GM19395 (cell line): ENCODE measurements around the gene CNIH2.
A peak's percentile ranks its signal among the peaks of the same experiment; 100 is the strongest.
"Not testable (repeated sequence)": the region's sequence is repeated elsewhere in the genome, so short reads cannot be mapped to it uniquely, and the experiment has no call there.

ENCODE experiments used
- ATAC-seq: cut with Tn5 transposase; IDR thresholded peaks from one replicate; pipeline ENCODE4 v1.9.1; 2021; ENCODE audit warnings: mild to moderate bottlenecking, moderate library complexity; ENCODE audit not compliant: unreplicated experiment

CNIH2 gene

DNA sequence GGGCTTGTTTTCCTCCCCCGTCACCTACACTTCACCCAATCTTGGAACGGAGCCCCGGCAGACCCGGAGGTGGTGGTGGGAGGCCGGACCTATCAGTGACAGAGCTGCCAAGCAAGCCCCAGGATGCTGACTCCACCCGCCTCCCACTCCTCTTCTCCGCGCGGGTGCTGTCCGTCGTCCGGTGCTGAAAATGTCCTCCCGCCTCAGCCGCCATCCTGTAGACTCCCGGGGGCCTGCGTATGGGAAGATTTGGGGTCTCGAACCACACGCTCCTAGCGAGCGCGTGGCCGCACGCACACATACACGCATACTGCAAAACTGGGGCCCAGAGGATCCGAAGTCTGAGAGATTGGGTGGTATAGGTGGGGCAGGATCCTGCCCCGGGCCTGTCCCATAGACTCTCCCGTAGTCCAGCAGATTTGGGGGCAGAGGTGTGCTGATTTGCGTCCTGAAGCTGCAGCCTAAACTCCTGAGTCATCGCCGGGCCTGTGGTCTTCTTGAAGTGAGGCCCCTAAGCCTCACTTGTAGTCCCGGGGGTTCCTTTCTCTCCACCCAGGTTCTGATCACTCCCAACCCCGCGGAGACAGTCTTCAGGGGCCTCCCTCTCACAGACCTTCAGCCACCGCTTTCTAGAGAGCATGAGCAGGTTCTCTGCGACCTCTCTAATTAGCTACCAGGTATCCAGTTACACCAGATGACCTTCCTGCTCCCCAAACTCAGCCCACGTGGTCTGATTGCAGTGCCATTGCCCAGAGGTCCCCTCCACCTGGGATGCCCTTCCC, 11.8 kb downstream of the CNIH2 start:
- peak; percentile 59 for ATAC-seq

DNA sequence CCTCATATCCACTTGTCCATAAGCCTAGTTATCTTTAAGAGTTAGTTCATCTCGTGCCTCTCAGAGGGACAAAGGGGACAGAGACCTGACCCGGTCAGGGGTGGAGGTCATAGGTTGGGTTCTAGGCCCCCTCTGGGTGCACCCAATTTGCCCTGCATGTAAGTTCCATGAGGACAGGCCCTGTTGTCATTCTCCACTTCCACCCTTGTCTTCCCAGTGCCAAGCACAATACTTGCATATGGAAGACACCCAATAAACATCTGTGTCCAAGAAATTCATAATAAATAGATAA, 12.3 kb downstream of the CNIH2 start:
- no peak for ATAC-seq

DNA sequence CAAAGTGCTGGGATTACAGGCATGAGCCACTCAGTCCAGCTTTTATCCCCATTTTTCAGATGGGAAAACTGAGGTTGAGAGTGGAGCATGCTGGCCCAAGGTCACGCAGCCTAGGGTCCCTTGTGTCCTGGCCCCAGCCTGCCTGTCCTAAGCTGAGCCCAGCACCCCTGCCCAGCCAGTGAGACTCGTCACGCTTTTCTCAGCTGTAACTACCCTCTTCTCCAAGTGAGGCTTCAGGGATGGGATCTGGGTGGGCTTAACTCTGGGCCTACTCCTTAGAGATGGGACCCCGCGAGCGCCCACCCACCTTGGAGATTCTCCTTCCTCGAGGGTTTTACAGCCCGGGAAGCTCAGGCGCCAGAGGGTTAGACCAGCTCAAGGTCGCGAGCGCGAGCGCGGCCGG, 13.3 kb downstream of the CNIH2 start:
- no peak for ATAC-seq

DNA sequence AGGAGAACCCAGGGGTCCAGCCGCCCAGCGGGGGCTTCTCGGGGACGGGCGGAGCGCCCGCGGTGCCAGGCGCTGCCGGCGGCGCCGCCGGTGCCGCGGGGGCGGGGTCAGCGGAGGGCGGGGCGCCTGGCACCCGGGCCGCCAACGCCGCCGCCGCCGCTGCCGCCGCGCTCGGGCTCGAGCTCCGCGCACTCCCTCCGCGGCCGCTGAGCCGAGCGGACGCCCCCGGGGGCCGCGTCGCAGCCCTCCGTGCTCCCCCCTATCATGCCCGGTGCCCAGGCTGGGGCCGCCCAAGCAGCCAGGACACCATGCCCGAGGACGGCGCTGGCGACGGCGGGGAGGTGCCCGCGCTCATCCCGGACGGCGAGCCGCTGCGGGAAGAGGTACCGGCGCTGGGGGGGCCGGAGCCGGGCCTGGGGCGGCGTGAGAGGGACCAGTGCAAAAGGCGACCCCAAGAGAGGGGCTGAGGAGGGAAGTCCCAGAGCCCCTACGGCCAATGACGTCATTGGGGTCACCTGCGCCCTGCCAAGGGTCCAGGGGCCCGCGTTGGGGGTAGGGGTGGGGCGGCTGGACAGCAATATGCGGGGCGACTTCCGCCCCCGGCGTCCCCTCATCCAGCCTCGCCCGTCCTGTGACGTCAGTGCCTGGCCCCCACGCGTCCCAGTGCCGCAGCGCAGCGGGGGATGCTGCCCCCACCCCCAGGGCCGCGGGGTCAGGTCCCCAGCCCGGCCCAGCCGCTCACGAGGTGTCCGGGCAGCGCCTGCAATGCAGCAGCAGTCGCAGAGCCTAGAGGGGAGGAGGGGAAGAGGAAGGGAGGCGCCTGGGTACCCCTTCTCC, 13.9 kb downstream of the CNIH2 start, which contains the start of gene TMEM151A:
Gene TMEM151A, plus strand, starts transcription at position 189 of the 837 bp plus-strand sequence. Its CDS starts 120 bp downstream, at position 309.
- ATAC-seq = no peak

DNA sequence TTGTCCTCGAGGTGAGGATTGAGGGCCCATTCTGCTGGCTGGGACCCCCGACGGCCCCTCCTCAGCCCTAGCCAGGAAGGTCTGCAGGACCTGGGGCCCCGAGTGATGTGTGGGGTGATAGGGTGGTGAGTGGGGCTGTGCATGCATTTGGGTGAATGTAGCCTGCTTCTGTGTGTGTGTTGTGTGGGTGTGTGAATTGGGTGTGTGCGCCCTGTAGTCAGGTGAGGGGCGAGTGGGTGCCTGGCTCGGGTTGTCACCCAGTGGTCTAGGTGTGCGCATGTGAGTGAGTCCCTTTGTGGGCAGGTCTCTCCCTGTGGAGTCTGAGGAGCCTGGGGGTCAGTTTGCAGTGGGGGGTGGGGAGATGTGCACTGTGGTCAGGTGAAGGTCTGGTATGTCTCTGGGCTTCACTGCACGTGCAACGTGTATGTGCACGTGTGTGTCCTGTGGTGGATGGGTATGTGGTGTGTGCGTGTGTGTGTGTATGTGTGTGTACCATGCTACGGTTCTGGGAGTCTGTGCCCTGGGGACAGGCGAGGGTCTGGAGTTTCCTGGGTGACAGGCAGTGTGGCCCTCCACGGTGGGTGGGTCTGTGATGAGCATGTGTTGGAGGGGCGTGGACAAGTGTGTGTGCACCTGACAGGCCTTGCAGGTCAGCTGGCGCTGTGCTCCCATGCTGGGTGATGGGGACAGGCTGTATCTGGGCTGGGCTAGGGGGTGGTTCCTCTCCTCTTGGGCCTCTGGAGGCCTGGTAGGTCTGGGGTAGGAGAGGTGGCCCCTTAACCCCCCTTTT, 14.8 kb downstream of the CNIH2 start:
- no peak for ATAC-seq

DNA sequence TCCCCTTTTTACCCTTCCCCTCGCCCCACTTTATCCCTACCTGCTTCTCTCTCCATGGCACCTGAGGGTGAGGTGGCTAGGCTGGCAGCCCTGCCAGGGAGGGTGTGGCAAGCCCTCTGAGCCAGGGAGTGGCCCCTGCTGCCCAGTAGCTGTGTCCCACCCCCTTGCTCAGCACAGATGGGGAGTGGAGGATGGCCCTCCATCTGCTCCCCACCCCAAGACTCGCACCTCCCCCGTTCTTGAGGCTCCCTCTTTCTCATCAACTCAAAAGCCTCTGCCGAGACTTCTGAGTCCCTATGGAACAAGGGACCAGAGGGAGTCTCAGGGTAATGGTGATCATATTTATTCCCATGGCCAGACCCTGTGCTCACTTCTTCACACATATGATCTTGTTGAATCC, 15.4 kb downstream of the CNIH2 start:
- ATAC-seq = no peak

DNA sequence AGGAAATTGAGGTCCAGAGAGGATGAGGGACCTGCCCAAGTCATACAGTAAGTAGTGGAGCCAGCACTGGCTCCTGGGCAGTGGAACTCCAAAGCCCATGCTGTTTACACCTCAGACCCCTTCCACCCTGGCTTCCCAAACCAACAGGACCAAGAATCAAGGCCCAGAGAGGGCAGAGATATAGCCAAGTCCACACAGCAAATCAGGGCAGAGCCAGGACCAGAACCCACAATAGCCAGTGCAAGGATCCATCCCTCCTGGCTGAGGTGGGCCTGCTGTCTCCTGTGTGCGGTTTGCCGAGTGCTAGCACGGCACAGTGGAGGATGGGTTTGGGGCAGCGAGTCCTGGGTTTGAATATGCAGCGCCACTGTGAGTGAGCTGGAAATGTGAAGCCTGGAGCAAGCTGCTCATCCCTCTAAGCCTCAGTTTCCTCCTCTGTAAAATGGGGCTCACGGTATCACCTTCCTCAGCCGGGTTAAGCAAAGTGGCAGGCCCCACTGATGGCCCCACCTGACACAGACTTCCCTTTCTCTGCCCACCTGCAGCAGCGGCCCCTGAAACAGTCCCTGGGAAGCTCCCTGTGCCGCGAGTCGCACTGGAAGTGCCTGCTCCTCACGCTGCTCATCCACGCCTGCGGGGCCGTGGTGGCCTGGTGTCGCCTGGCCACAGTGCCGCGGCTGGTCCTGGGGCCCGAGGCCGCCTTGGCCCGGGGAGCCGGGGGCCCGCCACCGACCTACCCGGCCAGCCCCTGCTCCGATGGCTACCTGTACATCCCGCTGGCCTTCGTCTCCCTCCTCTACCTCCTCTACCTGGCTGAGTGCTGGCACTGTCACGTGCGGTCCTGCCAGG, 16.0 kb downstream of the CNIH2 start:
- no peak for ATAC-seq

DNA sequence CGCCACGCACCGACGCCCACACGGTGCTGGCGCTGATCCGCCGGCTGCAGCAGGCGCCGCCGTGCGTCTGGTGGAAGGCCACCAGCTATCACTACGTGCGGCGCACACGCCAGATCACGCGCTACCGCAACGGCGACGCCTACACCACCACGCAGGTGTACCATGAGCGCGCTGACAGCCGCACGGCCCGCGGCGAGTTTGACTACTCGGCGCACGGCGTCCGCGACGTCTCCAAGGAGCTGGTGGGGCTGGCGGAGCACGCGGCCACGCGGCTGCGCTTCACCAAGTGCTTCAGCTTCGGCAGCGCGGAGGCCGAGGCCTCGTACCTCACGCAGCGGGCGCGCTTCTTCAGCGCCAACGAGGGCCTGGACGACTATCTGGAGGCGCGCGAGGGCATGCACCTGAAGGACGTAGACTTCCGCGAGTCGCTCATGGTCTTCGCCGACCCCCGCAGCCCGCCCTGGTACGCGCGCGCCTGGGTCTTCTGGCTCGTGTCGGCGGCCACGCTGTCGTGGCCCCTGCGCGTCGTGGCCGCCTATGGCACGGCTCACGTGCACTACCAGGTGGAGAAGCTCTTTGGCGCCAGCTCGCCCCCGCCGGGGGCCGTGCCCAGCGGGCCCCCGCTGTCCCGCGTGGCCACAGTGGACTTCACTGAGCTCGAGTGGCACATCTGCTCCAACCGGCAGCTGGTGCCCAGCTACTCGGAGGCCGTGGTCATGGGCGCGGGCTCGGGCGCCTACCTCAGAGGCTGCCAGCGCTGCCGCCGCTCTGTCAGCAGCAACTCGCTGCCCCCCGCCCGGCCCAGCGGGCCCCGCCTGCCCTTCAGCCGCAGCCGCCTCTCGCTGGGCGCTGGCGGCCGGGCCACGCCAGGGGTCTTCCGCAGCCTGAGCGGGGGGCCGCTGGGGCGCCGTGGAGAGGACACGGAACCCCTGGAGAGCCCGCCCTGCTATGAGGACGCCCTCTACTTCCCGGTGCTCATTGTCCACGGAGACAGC, 16.9 kb downstream of the CNIH2 start:
- ATAC-seq = no peak

DNA sequence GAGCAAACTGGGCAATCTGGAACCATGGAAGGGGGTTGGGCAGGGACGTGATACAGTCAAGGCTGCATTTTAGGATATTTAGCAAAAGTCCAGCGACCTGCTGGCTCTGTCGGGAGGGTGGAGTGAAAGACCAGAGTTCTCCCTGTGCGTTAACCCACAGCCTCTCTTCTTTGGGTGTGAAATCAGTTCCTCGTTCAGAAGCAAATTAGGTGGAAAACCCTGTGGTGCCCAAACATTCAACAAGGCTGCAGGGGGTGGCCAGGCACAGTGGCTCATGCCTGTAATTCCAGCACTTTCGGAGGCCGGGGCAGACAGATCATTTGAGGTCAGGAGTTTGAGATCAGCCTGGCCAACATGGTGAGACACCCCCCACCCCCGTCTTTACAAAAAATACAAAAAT, 19.6 kb downstream of the CNIH2 start:
- no peak for ATAC-seq

DNA sequence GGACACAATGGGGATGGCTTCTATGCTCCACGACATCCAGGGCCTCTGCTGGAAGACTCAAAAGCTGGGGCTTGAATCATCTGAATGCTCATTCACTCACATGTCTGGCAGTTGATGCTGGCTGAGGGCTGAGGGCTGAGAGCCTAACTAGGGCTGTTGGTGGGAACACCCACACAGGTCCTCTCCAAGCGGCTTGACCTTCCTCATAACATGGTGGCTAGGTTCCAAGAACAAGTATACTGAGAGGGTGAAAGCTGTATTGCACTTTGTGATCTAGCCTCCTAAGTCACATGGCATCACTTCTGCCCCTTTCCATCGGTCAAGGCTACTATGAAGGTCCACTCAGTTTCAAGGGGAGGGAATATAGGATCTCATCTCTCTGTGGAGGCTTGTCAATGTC, 21.2 kb downstream of the CNIH2 start:
- ATAC-seq = no peak

DNA sequence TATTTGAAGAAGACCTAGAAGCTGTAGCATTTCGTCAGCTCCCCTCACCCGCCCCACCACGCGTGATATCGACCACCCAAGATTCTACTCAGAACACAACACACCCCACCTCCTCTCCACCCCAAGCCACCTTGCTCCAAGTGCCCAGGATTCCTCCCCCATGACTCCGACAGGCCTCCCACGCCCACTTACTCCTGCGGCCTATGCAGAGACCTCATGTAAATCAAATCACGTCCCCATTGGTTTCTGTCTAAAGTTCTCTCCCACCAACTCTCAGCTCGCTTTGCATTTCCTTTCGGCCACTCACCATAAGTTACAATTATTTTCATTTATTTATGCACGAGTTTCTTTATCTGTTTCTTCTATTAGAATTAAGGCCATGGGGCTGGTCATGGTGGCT, 24.7 kb downstream of the CNIH2 start:
- ATAC-seq = no peak

DNA sequence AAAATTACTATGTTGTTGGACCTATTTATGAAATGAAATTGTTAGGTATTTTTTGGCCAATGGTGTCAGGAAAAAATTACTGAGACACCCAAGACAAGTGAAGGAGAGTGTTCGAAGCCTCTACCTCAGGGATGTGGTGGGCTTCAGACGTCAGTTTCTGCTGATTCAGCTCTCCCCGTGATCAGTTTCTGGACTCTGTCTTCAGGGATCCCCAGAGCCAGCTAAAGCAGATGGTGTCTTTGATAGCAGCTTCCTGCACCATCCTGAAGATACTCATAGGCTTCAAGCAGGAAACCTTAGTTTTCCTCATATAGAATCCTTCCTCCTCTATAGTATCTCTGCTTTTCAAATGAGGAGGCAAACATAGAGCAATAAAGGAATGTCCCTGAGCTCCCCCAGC, 31.5 kb downstream of the CNIH2 start:
- no peak for ATAC-seq

DNA sequence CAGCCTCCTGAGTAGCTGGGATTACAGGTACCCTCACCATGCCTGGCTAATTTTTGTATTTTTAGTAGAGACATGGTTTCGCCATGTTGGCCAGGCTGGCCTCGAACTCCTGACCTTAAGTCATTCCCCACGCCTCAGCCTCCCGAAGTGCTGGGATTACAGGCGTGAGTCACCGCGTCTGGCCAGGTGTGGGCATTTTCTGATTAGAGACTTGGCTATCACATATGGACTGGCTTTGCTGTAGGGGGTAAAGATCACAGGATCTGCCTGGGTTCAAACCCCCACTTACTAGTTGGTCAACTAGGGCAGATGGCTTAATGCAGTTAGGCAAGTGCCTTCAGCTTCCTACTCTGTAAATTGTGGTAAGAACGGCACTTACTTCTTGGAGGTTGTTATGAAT, 32.3 kb downstream of the CNIH2 start:
- no peak for ATAC-seq

DNA sequence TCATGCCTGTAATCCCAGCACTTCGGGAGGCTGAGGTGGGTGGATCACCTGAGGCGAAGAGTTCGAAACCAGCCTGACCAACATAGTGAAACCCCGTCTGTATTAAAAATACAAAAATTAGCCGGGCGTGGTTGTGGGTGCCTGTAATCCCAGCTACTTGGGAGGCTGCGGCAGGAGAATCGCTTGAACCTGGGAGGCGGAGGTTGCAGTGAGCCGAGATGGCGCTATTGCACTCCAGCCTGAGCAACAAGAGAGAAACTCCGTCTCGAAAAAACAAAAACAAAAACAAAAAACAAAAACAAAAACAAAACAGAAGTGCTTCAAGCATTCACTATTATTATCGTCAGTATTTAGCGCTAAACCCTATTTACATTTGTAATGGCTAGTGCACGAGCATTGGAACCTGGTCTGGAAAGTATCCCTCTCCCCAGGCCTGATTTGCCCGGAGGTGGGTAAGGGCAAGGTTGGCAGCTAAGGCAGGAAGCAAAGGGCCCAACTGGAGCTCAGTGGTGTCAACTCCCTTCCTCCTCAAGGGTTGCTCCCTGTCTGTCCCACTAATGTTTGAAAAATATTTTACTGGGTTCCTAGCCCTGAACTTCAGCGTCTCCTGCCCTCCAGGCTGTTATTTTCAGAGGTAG, 32.9 kb downstream of the CNIH2 start:
- not testable (repeated sequence) for ATAC-seq

DNA sequence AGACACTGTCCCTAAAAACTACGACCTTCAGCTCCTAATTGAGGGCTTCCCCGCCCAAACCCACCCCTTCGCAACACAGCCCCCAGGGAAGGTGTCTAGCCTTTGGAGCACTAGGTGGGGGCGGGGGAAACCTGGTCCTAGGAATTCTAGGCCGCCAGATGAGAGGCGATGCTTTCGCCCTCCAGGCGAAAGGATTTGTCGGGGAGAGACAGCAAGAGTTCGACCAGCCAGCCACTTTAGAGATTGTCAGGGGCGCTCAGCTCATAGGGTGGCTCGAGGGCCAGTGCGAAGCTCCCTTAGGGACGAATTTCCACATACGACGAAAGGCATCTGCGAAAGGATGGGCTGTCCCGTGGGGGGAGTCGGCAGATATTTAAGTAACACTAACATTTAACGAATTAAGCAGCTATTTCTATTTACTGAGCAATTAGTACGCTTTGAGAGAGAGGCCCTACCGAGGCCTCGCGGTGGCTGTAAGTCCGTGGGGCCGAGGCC, 33.5 kb downstream of the CNIH2 start:
- ATAC-seq = no peak

DNA sequence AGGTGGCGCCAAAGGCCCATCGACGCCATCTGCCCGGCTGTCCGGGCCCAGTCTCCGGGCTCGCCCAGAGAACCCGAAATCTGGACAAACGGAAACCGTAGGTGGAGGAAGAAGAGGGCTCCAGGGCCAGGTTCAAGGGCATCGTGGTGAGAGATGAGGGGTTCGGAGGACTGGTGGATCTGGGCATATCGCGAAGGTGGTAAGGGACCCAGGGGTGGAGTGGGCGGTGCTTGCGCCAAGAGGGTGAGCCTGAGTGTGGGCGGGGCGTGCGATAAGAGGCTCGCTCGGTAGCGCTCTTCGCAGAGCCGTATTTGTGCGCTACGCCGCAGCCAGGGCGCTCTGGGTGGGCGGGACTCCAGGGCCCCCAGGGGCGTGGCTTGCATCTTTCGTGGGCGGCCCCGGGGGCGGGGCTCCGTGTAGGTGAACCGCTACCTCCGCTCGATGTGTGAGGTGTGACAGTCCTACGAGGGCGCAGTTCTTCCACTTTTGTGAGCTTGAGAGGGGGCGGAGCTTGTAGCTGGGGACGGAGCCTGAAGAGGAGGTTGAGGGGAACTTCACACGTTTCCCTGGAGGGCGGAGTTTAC, 34.1 kb downstream of the CNIH2 start:
- peak; percentile 68 for ATAC-seq

DNA sequence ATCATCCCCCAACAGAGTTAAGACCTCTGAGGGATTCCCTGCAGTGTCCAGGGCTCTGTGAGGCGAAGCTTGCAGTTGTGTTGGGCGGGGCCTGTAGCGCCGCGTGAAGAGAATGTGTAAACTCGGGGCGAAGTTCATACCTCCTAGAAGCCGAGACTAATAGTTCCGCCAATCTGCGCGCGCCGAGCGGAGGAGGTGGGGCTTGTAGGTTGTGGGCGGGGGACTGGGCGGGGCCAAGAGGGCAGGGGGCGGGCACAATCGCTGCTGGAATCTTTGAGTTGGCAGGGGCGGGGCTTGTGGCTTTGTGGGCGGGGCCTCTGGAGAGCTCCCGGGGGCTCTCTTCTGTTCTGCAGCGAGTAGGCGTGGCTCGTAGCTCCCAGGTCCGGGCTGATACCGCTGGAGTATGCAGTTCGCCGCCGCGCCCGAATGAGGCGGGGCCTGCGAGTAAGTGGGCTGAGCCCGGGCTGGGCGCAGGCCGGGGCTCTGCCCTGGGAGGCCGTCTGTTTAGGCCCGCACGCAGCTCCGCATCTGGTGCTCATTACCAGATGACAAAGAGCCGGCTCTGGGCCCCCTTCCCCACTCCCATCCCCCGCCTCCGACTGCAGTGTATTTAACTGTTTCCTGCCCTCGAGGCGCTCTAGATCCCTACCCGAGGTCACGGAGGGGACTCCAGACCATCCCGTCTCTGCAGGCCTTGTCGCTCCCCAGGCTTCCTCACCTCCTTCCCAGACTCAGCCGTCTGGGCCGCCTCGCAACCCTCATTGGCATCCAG, 34.8 kb downstream of the CNIH2 start:
- ATAC-seq = peak; percentile 45
